Measurements from ENCODE around the gene FOXF1.

The FOXF1 gene

DNA sequence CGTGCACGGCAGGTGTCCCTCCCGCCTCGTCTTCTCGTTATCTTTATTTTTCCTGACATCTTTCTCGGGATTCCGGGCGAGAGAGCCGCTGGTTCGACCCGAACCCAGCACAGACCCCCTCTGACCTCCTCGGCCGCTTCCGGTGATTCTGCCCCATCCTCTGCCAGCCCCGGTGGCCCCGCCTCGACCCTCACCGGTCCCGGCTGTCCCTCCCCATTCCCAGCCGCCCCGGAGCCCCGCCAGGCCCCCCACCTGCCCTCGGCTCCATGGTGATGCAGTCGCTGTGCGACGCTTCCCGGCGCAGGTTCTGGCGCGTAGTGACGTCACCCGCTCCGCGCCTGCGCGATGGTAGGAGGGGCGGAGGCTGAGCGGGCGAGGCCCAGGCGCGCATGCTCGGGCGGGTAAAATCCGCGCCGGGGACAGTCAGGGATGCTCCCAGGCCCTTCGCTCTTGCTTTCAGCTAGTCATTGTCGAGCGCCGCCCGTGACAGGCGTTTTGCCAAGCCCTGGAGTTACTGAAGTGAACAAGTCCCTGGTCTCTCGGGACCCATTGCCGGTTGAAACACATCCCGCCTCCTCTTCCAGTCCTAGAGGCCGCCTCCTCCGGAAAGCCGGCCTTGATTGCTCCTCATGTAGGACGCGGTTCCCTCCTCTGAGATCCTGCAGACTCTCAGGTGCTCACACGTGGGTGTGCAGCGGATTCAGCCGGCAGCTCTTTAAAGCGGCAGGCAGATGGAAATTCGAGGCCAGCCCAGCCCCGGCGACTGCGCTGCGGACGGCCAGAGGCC, 44.8 kb downstream of the FOXF1 start, which contains the start of gene MTHFSD:
Gene MTHFSD, minus strand, starts transcription at position 319 of the 787 bp plus-strand sequence. Its CDS starts 51 bp downstream, at position 268.
- FAIRE-seq: no peak
- peak; percentile 76 for DNase-seq (ENCODE audit: low spot score)

DNA sequence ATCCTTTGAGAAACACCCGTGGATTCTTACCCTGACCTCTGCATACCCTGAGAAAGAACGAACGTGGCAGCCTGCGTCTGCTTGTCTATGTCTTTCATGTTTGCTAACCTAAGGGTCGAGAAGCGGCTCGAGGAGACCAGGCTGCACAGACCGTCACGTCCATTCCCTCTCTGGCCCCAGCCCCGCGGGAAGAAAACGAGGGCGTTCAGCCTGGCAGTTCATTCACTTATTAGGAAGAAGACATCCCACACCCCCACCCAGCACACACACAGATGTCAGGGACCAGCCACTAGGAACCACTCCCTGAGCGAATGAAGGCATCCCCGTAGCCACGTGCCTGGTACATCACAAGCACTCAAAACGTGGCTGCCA, 45.4 kb downstream of the FOXF1 start:
- FAIRE-seq: no peak
- no peak for DNase-seq (ENCODE audit: low spot score)

DNA sequence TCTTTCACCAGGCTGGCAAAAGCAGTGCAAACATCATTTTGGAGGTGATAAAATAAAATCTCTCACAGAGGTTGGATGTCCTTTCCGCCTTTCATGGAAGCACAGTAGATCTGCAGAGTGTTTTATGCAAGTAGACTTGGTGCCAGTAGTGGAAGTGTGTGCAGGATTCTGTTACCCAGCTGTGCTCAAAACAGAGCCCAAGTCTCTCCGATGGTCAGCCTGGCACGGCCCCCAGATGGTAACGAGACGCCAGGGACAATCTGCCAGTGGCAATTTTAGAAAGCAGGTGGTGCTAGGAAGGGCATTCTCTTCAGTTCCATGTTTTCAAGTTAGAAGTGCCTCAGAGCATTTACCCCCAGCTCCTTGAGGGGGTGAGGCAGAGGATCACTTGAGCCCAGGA, 46.2 kb downstream of the FOXF1 start:
- DNase-seq (ENCODE audit: low spot score) (no peak), FAIRE-seq (no peak)

DNA sequence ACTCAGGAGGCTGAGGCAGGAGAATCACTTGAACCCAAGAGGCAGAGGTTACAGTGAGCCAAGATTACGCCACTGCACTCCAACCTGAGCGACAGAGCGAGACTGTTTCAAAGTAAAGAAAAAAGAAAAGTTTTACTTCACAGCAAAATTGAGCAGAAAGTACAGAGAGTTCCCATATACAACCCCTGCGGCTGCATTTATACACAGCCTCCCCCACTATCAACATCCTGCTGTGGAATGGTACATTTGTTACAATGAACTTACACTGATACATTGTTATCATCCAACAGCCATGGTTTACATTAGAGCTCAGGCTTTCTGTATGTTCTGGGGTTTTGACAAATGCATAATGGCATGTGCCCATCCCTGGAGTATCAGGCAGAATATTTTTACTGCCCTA, 47.3 kb downstream of the FOXF1 start:
- no peak for FAIRE-seq

DNA sequence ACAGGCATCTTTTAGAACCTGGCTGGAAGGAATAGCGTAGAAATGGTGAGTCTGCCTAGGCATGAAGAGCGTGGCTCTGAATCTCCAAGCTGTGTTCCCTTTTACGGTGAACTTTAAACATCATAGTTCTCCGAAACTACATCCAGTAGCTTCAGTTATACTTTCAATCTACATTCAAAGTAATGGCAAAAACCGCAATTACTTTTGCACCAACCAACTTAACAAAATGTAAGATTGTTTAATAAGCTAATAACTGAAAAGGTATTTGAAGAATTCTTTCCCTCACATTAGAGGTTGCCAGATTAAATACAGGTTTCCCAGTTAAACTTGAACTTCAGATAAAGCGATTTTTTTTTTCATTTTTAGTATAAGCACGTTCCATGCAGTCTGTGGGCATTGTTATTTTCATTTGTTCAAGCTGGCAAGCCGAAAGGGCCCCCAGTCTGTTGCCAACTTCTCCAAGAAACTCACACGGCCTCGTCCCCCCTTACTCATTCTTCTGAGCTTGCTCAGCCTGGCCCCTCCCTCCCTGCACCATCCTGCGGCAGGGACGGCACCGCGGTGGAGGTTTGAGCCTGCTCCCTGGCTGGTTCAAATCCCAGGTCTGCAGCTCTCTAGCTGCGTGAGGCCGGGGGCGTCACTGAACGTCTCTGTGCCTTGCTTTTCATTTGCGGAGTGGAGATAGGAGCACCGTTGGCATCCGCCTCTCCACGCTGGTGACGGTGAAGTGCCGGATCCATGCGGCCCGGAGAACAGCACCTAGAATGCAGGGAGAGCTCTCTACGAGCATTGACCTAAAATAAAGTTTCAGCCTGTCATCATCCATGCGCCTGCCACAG, 48.2 kb downstream of the FOXF1 start:
- no peak for DNase-seq (ENCODE audit: low spot score)
- FAIRE-seq: no peak

More for the DNA sequence above, 47.3 kb downstream of the FOXF1 start:
- no peak for DNase-seq (ENCODE audit: low spot score)

DNA sequence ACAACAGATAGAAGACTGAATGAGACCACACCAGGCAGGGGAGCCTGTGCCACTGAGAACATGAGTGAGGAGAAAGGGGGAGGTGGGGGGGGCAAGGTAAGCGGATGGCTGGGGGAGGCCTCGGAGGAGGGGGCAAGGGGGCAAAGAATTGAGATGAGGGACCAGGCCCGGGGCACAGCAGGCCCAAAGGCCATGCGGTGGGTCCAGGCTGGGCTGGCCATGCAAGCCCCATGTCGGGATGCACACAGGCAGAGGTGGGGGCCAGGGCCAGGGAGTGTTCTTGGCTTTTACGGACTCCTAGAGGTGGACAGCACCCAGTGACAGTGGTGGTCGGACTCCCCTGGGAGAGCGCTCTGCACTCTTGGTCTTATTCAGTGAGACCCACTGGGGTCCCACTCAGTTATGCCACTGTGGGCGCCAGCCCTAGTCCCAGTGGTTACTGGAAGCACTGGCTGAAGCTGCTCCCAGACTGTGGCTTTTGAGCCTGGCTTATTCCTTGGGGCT, 49.5 kb downstream of the FOXF1 start:
- FAIRE-seq (no peak), DNase-seq (ENCODE audit: low spot score) (no peak)

DNA sequence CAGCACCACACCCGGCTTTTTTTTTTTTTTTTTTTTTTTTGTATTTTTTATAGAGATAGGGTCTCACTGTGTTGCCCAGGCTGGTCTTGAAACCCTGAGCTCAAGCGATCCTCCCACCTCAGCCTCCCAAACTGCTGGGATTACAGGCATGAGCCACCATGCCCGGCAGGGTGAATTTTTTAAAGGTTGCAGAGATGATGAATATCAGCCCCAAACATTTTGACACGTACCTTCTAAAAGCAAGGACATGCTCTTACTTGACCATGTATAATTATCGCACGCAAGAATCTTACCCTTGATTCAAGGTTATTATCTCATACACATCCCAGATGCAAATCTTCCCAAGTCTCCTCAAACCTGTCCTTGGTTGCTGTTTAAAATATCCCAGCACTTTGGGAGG, 52.0 kb downstream of the FOXF1 start:
- FAIRE-seq: no peak
- no peak for DNase-seq (ENCODE audit: low spot score)

DNA sequence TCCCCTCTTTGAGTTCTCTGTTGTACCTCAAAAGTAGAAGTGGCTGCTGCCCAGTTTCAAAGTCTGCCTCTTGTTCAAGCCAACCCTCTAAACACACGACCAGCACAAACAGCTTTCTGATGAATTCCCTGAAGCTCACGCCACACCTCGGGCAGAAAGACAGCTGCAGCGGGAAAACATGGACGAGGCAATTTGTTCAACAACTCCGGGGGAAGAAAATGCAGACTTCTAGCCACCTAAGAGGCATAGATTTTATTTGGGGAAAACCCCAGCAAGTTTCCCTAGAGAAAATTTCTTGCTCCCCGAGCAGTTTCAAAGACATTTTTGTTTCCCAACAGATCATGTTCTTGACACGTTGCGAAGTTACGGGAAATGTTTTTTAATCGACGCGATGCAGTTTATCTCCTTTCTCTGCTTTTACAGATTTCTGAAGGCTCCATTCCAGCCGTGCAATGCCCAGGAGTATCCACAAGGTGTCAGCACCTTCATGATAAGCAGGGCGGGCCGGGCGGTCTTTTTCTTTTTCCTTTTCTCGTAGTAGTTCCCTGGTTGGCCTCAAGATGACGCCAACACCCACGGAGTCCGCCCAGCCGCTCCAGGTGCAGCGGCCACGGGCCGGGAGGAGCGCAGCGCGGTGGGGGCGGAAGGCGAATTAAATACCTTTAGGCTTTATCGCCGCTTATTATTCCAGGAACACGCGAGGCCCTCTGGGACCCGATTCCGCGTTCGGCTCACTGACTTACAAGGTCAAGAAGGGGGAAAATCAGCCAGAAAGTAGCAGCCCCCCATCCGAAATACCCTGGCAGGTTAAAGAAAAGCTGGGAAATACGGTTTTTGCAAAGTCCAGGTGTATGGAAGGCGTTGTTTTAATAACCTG, 53.4 kb downstream of the FOXF1 start:
- DNase-seq (ENCODE audit: low spot score) (peak; percentile 77), FAIRE-seq (peak; percentile 66)
